GM21528 (cell line): Measurements from ENCODE around the gene PSMB2.

ENCODE experiments used
- ATAC-seq: cut with Tn5 transposase; IDR thresholded peaks from one replicate; pipeline ENCODE4 v1.9.1; 2021; ENCODE audit warnings: mild to moderate bottlenecking, moderate library complexity; ENCODE audit not compliant: unreplicated experiment, low FRiP score

Gene PSMB2

GRCh38 chr1:35574655-35575415, 66.5 kb downstream of the PSMB2 start:
- ATAC-seq = no peak

- ATAC-seq = no peak
These were observed 67.1 kb downstream of the PSMB2 start for GRCh38 chr1:35574125-35574654.

- ATAC-seq = no peak
These were observed 67.9 kb downstream of the PSMB2 start, which contains the start of gene TFAP2E for GRCh38 chr1:35573198-35574124. Gene TFAP2E (plus strand): TSS chr1:35573314. CDS start chr1:35573578, 264 bp downstream.

GRCh38 chr1:35572296-35572695, 69.0 kb downstream of the PSMB2 start:
- no peak for ATAC-seq

- no peak for ATAC-seq
These were observed 70.1 kb downstream of the PSMB2 start for GRCh38 chr1:35571263-35571662.

GRCh38 chr1:35570589-35571137, 70.7 kb downstream of the PSMB2 start:
- no peak for ATAC-seq

GRCh38 chr1:35569936-35570335, 71.4 kb downstream of the PSMB2 start:
- ATAC-seq = no peak

- no peak for ATAC-seq
These were observed 72.3 kb downstream of the PSMB2 start for GRCh38 chr1:35568975-35569395.

- no peak for ATAC-seq
These were observed 73.3 kb downstream of the PSMB2 start for GRCh38 chr1:35567947-35568558.

GRCh38 chr1:35565742-35566133, 75.6 kb downstream of the PSMB2 start:
- no peak for ATAC-seq

- no peak for ATAC-seq
These were observed 76.2 kb downstream of the PSMB2 start for GRCh38 chr1:35564884-35565741.

- no peak for ATAC-seq
These were observed 77.1 kb downstream of the PSMB2 start for GRCh38 chr1:35564037-35564883.

- no peak for ATAC-seq
These were observed 78.2 kb downstream of the PSMB2 start for GRCh38 chr1:35563166-35563565.

GRCh38 chr1:35561972-35562680, 79.2 kb downstream of the PSMB2 start:
- no peak for ATAC-seq

- no peak for ATAC-seq
These were observed 79.9 kb downstream of the PSMB2 start for GRCh38 chr1:35561297-35561971.

- no peak for ATAC-seq
These were observed 80.8 kb downstream of the PSMB2 start for GRCh38 chr1:35560256-35561225.
